ENCODE results near the gene ZNF793.

The ZNF793 gene

GRCh38 chr19:37506387-37507166 is at the start of gene ZNF793:
ZNF793 (plus strand) TSS chr19:37506939; CDS start chr19:37523440, 16,501 bp downstream.
- peak; percentile 54 for DNase-seq (ENCODE audit: low read depth)

GRCh38 chr19:37466277-37466797 is 40.4 kb upstream of the ZNF793 start:
- no peak for DNase-seq (ENCODE audit: low read depth)

- DNase-seq (ENCODE audit: low read depth): peak; percentile 73
These were observed 39.7 kb upstream of the ZNF793 start, which contains the start of gene ZNF569 for GRCh38 chr19:37466798-37467607. ZNF569 (minus strand) TSS chr19:37467444; CDS start chr19:37444921, 22,523 bp downstream.

GRCh38 chr19:37467608-37468090 is 39.1 kb upstream of the ZNF793 start:
- DNase-seq (ENCODE audit: low read depth): no peak

- peak; percentile 72 for DNase-seq (ENCODE audit: low read depth)
These were observed 37.6 kb upstream of the ZNF793 start, which contains the start of gene ZNF570 for GRCh38 chr19:37468961-37469777. ZNF570 (plus strand) TSS chr19:37469356; CDS start chr19:37470355, 999 bp downstream.

GRCh38 chr19:37470216-37470615 is 36.5 kb upstream of the ZNF793 start:
- DNase-seq (ENCODE audit: low read depth): no peak

GRCh38 chr19:37472165-37472564 is 34.6 kb upstream of the ZNF793 start:
- DNase-seq (ENCODE audit: low read depth): no peak

GRCh38 chr19:37484406-37485168 is 22.2 kb upstream of the ZNF793 start:
- no peak for DNase-seq (ENCODE audit: low read depth)

- DNase-seq (ENCODE audit: low read depth): no peak
These were observed 14.5 kb upstream of the ZNF793 start for GRCh38 chr19:37492213-37492612.

- peak; percentile 1 for DNase-seq (ENCODE audit: low read depth)
These were observed 767 bp upstream of the ZNF793 start for GRCh38 chr19:37505958-37506386.

- no peak for DNase-seq (ENCODE audit: low read depth)
These were observed 377 bp downstream of the ZNF793 start for GRCh38 chr19:37507167-37507464.

- no peak for DNase-seq (ENCODE audit: low read depth)
These were observed 4.4 kb downstream of the ZNF793 start for GRCh38 chr19:37511186-37511585.

GRCh38 chr19:37511821-37512220 is 5.1 kb downstream of the ZNF793 start:
- DNase-seq (ENCODE audit: low read depth): no peak

- no peak for DNase-seq (ENCODE audit: low read depth)
These were observed 6.7 kb downstream of the ZNF793 start for GRCh38 chr19:37513397-37513796.

GRCh38 chr19:37519890-37520289 is 13.2 kb downstream of the ZNF793 start:
- no peak for DNase-seq (ENCODE audit: low read depth)

GRCh38 chr19:37537391-37537947 is 30.7 kb downstream of the ZNF793 start:
- no peak for DNase-seq (ENCODE audit: low read depth)

- no peak for DNase-seq (ENCODE audit: low read depth)
These were observed 44.6 kb downstream of the ZNF793 start for GRCh38 chr19:37551129-37551993.

GRCh38 chr19:37563518-37563917 is 56.8 kb downstream of the ZNF793 start:
- DNase-seq (ENCODE audit: low read depth): no peak

- DNase-seq (ENCODE audit: low read depth): no peak
These were observed 58.1 kb downstream of the ZNF793 start for GRCh38 chr19:37564624-37565369.
